Lower leg skin (tissue), 3 donors: ENCODE results near the gene CFAP74.

Experiments used
- POLR2A ChIP-seq, 2 donors: fragments of 450-650 bp; IDR thresholded peaks; one replicate each; pipeline ENCODE4 v1.6.1; 2016 to 2017; ENCODE audit warnings: antibody characterized with exemption in 2 of 2, mild to moderate bottlenecking in 1 of 2, moderate library complexity in 1 of 2
- TF ChIP-seq, protein P1 (sequence below), 3 donors: fragments of 450-650 bp; IDR thresholded peaks; one replicate each; pipeline ENCODE4 v1.5.1; 2016; ENCODE audit warnings: antibody characterized with exemption in 3 of 3, mild to moderate bottlenecking in 3 of 3, moderate library complexity in 2 of 3

DNA sequence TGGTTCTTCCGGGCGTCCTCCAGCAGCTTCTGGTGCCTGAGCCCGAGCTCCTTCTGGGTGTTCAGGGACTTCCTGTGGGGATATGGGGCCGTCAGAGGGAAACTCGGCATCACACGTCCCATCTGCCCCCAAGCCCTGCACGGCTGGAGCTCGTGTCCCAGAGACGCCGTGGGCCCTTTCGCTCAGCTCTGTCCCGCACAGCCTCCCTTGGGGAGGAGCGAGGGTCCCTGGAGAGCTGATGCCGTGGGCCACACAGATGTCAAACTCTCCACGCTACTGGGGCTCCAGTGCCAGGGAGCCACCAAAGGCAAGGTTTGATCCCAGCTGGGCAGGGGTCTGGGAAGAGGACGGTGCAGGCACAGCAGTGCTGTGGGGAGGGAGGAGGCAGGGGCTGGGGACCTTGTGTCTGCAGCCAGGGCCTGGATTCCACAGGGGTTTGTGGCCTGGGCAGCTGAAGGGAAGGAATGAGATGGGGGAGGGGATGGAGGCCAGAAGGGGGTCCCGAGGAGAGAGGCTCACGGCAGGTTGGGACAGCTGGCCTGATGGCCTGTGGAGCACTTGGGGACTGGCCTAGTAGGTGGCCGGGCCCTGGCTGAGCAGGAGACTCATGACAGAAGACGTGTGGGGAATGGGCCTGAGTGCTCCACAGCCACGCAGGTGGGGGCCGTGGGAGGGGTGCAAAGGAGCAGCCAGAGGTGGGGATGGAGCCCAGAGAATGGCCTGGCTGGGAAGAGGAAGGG lies 30.4 kb downstream of the CFAP74 start:
- TF ChIP-seq POLR2A (IDR thresholded peaks at IDR 0.05) = no peak
- TF ChIP-seq, protein P1, sequence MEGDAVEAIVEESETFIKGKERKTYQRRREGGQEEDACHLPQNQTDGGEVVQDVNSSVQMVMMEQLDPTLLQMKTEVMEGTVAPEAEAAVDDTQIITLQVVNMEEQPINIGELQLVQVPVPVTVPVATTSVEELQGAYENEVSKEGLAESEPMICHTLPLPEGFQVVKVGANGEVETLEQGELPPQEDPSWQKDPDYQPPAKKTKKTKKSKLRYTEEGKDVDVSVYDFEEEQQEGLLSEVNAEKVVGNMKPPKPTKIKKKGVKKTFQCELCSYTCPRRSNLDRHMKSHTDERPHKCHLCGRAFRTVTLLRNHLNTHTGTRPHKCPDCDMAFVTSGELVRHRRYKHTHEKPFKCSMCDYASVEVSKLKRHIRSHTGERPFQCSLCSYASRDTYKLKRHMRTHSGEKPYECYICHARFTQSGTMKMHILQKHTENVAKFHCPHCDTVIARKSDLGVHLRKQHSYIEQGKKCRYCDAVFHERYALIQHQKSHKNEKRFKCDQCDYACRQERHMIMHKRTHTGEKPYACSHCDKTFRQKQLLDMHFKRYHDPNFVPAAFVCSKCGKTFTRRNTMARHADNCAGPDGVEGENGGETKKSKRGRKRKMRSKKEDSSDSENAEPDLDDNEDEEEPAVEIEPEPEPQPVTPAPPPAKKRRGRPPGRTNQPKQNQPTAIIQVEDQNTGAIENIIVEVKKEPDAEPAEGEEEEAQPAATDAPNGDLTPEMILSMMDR (IDR thresholded peaks at IDR 0.05) = no peak
